Measurements from ENCODE around the gene SYT15.
"Not testable (repeated sequence)": the region's sequence is repeated elsewhere in the genome, so short reads cannot be mapped to it uniquely, and the experiment has no call there.

The SYT15 gene

GRCh38 chr10:46578474-46579178 is at the start of gene SYT15:
SYT15 (plus strand) TSS chr10:46579128; CDS start chr10:46579169, 41 bp downstream.
- not testable (repeated sequence) for DNase-seq

GRCh38 chr10:46529742-46530141 is 49.2 kb upstream of the SYT15 start:
- DNase-seq: not testable (repeated sequence)

GRCh38 chr10:46530249-46531186 is 48.4 kb upstream of the SYT15 start:
- peak in 1 of 3 experiments; percentile 4 for DNase-seq

- not testable (repeated sequence) for DNase-seq
These were observed 46.7 kb upstream of the SYT15 start for GRCh38 chr10:46532256-46532655.

GRCh38 chr10:46534828-46535524 is 44.0 kb upstream of the SYT15 start:
- DNase-seq: no peak

- no peak for DNase-seq
These were observed 42.8 kb upstream of the SYT15 start for GRCh38 chr10:46536171-46536570.

- no peak for DNase-seq
These were observed 42.1 kb upstream of the SYT15 start for GRCh38 chr10:46536781-46537180.

GRCh38 chr10:46537309-46537708 is 41.6 kb upstream of the SYT15 start:
- no peak for DNase-seq

- DNase-seq: no peak
These were observed 40.8 kb upstream of the SYT15 start for GRCh38 chr10:46538155-46538554.

- DNase-seq: no peak
These were observed 40.1 kb upstream of the SYT15 start for GRCh38 chr10:46538717-46539426.

- DNase-seq: no peak
These were observed 39.1 kb upstream of the SYT15 start for GRCh38 chr10:46539596-46540411.

GRCh38 chr10:46540412-46541016 is 38.4 kb upstream of the SYT15 start:
- DNase-seq: no peak

GRCh38 chr10:46541017-46541661 is 37.8 kb upstream of the SYT15 start:
- DNase-seq: no peak

- DNase-seq: no peak
These were observed 37.0 kb upstream of the SYT15 start for GRCh38 chr10:46541735-46542566.

GRCh38 chr10:46542567-46543465 is 36.1 kb upstream of the SYT15 start:
- no peak for DNase-seq

GRCh38 chr10:46543466-46544377 is 35.2 kb upstream of the SYT15 start:
- DNase-seq: no peak

GRCh38 chr10:46544989-46545791 is 33.7 kb upstream of the SYT15 start:
- DNase-seq: no peak
